PC-3 (cell line): Measurements from ENCODE around the gene NPAS1. TPM values are rescaled to one million over a fixed set of nuclear protein-coding genes. Genes with fewer than 3 reads are reported as not detected.

Experiments used
- ATAC-seq: fragments of 200-7000 bp; cut with Tn5 transposase; 2 replicates; pipeline ENCODE4 v1.9.1; 2020; ENCODE audit warnings: mild to moderate bottlenecking, moderate library complexity
- BruUV-seq: library from RNA; stranded (reverse); fragments of 400-500 nt; replicated peaks from 2 replicates; lab custom pipeline; 2021; lab: Mats Ljungman, UMichigan
- CTCF ChIA-PET: fragments of 300-600 bp; sonication (Branson Sonifier 250); formaldehyde crosslinking; loops from one replicate; lab custom pipeline; 2022; ENCODE audit warnings: antibody characterized with exemption; lab: Charles Lee
- POLR2A ChIA-PET: fragments of 300-600 bp; sonication (Branson Sonifier 250); formaldehyde crosslinking; loops from one replicate; lab custom pipeline; 2022; ENCODE audit warnings: antibody characterized with exemption; ENCODE audit not compliant: unreplicated experiment; lab: Charles Lee
- DNase-seq: peaks from one replicate; pipeline ENCODE4 v3.0.0-alpha.2; 2015
- H2AFZ ChIP-seq: fragments of 300-600 bp; sonication (generic); 2 replicates; pipeline ENCODE4 v1.6.0; 2016; ENCODE audit warnings: antibody characterized with exemption, low read length
- H3F3A ChIP-seq: fragments of 300-600 bp; sonication (generic); one replicate; pipeline ENCODE4 v1.6.0; 2017; ENCODE audit warnings: antibody characterized with exemption, low read length, control low read depth, mild to moderate bottlenecking; ENCODE audit not compliant: unreplicated experiment
- H3K27ac ChIP-seq: fragments of 300-600 bp; sonication (generic); 2 replicates; pipeline ENCODE4 v1.5.1; 2016; ENCODE audit warnings: mild to moderate bottlenecking, low read length
- H3K27me3 ChIP-seq: fragments of 300-600 bp; sonication (generic); 2 replicates; pipeline ENCODE4 v1.6.1; 2016; ENCODE audit warnings: low read length, mixed read lengths
- H3K36me3 ChIP-seq: fragments of 300-600 bp; sonication (generic); 2 replicates; pipeline ENCODE4 v1.6.1; 2016; ENCODE audit warnings: low read depth, mixed run types, low read length, mixed read lengths
- H3K4me1 ChIP-seq: fragments of 300-600 bp; sonication (generic); 2 replicates; pipeline ENCODE4 v1.5.1; 2016; ENCODE audit warnings: low read length; ENCODE audit not compliant: insufficient read depth
- H3K4me2 ChIP-seq: fragments of 300-600 bp; sonication (generic); 2 replicates; pipeline ENCODE4 v1.6.0; 2016; ENCODE audit warnings: low read length
- H3K4me3 ChIP-seq: fragments of 300-600 bp; sonication (generic); 2 replicates; pipeline ENCODE4 v1.5.1; 2016; ENCODE audit warnings: mild to moderate bottlenecking, low read length, mixed read lengths
- H3K79me2 ChIP-seq: fragments of 300-600 bp; sonication (generic); 2 replicates; pipeline ENCODE4 v1.6.1; 2017; ENCODE audit warnings: low read length, mixed read lengths
- H3K9ac ChIP-seq: fragments of 300-600 bp; sonication (generic); 2 replicates; pipeline ENCODE4 v1.6.0; 2016; ENCODE audit warnings: mild to moderate bottlenecking, low read length
- H3K9me2 ChIP-seq: fragments of 300-600 bp; sonication (generic); replicated peaks from 2 replicates; pipeline ENCODE4 v1.6.1; 2016; ENCODE audit warnings: mixed run types, low read length, mixed read lengths
- H3K9me3 ChIP-seq: fragments of 300-600 bp; sonication (generic); 2 replicates; pipeline ENCODE4 v1.6.1; 2016; ENCODE audit warnings: low read length, mixed read lengths
- H4K20me1 ChIP-seq: fragments of 300-600 bp; sonication (generic); 2 replicates; pipeline ENCODE4 v1.6.1; 2016; ENCODE audit warnings: low read length, mixed read lengths
- CTCF ChIP-seq: fragments of 300-600 bp; sonication (generic); conservative IDR thresholded peaks from 2 replicates; pipeline ENCODE4 v1.5.1; 2017; ENCODE audit warnings: antibody characterized with exemption, low read depth, mild to moderate bottlenecking, low read length
- EZH2 ChIP-seq: fragments of 300-600 bp; sonication (generic); IDR thresholded peaks from one replicate; pipeline ENCODE4 v1.6.1; 2017; ENCODE audit warnings: antibody characterized with exemption, mild to moderate bottlenecking, low read length; ENCODE audit not compliant: unreplicated experiment
- EZH2phosphoT487 ChIP-seq: fragments of 300-600 bp; sonication (generic); IDR thresholded peaks from 2 replicates; pipeline ENCODE4 v1.6.1; 2018; ENCODE audit warnings: mild to moderate bottlenecking, antibody characterized with exemption, low read length, borderline replicate concordance
- intact Hi-C: fragments of 100-400 bp; cut with micrococcal nuclease; formaldehyde crosslinking; loops from 2 replicates; pipeline ENCODE4 v1.9.0; 2023
- total RNA-seq: library from RNA; depleted of rRNA; stranded (reverse); fragments of >200 nt; gene quantifications from 2 replicates; pipeline ENCODE4 v1.2.3, GENCODE V29; 2014

NPAS1 gene
- total RNA-seq, 1 experiment from 2014 or later = 1.6 TPM

GRCh38 chr19:46985542-46986415 is 33.9 kb upstream of the NPAS1 start:
- Histone ChIP-seq H2AFZ (no peak overlapping the region), H4K20me1 (no peaks in the 10 kb centered on the region), H3K9me2 (no peaks in the 10 kb centered on the region), H3K27me3 (no peaks in the 10 kb centered on the region), H3K79me2 (peaks cover 14% of the 10 kb centered on the region), H3K27ac (no peak overlapping the region), H3K36me3 (no peaks in the 10 kb centered on the region; the same call in 1 of the 2 replicates), H3K4me3 (no peak overlapping the region), H3K9me3 (no peaks in the 10 kb centered on the region), H3K4me2 (no peak overlapping the region), H3F3A (no peaks in the 10 kb centered on the region), H3K9ac (no peak overlapping the region), H3K4me1 (peaks cover 12% of the 10 kb centered on the region)
- ChIA-PET POLR2A (no interaction called here), CTCF (interaction anchor here (0.7 kb wide), 1 partner anchor 100 kb away, joined by 3 read pairs; no protein-coding TSS in a partner anchor)
- DNase-seq (no peak), ATAC-seq (no peak)
- intact Hi-C loops = no loop called here
- TF ChIP-seq CTCF (no peak), EZH2 (no peak), EZH2phosphoT487 (no peak)
- BruUV-seq = no TSS peak

- Histone ChIP-seq H3K4me3 (no peak overlapping the region), H3K9ac (no peak overlapping the region), H3K9me3 (no peaks in the 10 kb centered on the region), H3K4me1 (peaks cover 16% of the 10 kb centered on the region), H3K79me2 (peaks cover 13% of the 10 kb centered on the region), H3K4me2 (no peak overlapping the region), H3K9me2 (no peaks in the 10 kb centered on the region), H3K27ac (no peak overlapping the region), H3K27me3 (no peaks in the 10 kb centered on the region), H3K36me3 (peaks cover 6% of the 10 kb centered on the region; the same call in 1 of the 2 replicates), H3F3A (no peaks in the 10 kb centered on the region), H2AFZ (no peak overlapping the region), H4K20me1 (no peaks in the 10 kb centered on the region)
- no TSS peak for BruUV-seq
- DNase-seq (no peak), ATAC-seq (no peak)
- ChIA-PET CTCF (no interaction called here), POLR2A (no interaction called here)
- TF ChIP-seq EZH2 (no peak), CTCF (no peak), EZH2phosphoT487 (no peak)
- intact Hi-C loops = no loop called here
These were observed 30.9 kb upstream of the NPAS1 start for GRCh38 chr19:46988614-46989230.
